ENCODE data around the gene ICAM1. TPM values are rescaled to one million over a fixed set of nuclear protein-coding genes. Genes with fewer than 3 reads are reported as not detected.

Gene ICAM1
- total and polyA plus RNA-seq, 2 of the 13 experiments (the other 11 are each of a cell fraction or from before 2014, with no cell fraction given) = 37.9 to 98.4 TPM

DNA sequence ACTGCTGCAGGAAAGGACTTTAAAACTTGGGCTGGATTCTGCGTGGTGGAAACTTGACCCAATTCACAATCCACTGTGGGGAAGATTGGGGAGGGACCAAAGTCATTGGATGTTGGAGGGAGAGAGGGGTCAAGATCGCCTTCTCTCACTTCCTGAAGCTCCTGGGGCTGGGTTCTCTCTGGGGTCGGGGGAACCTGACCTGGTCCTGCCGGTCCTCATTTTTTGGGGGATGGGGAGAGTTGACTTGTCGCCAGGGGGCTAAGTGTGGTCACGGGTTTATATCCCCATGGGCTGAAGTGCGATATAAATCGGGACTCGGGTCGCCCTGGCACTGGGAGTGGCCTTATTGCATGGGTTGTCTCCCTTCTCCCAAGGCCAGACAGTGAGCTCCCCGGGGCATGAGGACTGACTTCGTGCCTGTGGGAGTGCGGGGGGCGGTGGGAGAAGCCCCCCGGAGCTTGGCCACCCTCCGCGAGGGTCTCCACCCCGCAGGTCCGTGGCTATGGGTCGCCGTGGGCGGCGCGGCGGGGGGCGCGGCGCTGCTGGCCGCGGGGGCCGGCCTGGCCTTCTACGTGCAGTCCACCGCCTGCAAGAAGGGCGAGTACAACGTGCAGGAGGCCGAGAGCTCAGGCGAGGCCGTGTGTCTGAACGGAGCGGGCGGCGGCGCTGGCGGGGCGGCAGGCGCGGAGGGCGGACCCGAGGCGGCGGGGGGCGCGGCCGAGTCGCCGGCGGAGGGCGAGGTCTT, 25.1 kb downstream of the ICAM1 start (continued):
- TF ChIP-seq ZNF749 (CRISPR knock-in tag; IDR thresholded peaks at IDR 0.05; ENCODE audit: borderline replicate concordance) (0 out of 2 replicates have a peak, but pooled peaks have one; percentile 76), HNRNPLL (IDR thresholded peaks at IDR 0.05; ENCODE audit: low read depth, low read length, poor library complexity, severe bottlenecking) (no peak), ZNF788 (CRISPR knock-in tag; IDR thresholded peaks at IDR 0.05; ENCODE audit: borderline replicate concordance) (no peak), ZNF326 (CRISPR knock-in tag; IDR thresholded peaks at IDR 0.05; ENCODE audit: borderline replicate concordance) (no peak), HES4 (CRISPR knock-in tag; IDR thresholded peaks at IDR 0.05; ENCODE audit: borderline replicate concordance) (peak; percentile 80; the same call in 1 of the 2 replicates), JUNB (CRISPR knock-in tag; IDR thresholded peaks at IDR 0.05; ENCODE audit: borderline replicate concordance) (peak; percentile 33; the same call in 1 of the 2 replicates), RARG (CRISPR knock-in tag; IDR thresholded peaks at IDR 0.05; ENCODE audit: low read depth) (no peak), ZNF841 (CRISPR knock-in tag; IDR thresholded peaks at IDR 0.05; ENCODE audit: borderline replicate concordance) (peak; percentile 85; the same call in 1 of the 2 replicates), ZSCAN25 (CRISPR knock-in tag; IDR thresholded peaks at IDR 0.05) (no peak), CCAR2 (optimal IDR thresholded peaks at IDR 0.05; ENCODE audit: low read depth, low read length) (no peak), ZNF350 (CRISPR knock-in tag; IDR thresholded peaks at IDR 0.05; ENCODE audit: borderline replicate concordance, low read depth) (no peak), ZNF660 (CRISPR knock-in tag; IDR thresholded peaks at IDR 0.05; ENCODE audit: borderline replicate concordance, low read depth) (no peak), ZNF772 (CRISPR knock-in tag; IDR thresholded peaks at IDR 0.05) (no peak), ZNF317 (CRISPR knock-in tag; IDR thresholded peaks at IDR 0.05) (no peak), ZNF260 (CRISPR knock-in tag; IDR thresholded peaks at IDR 0.05; ENCODE audit: borderline replicate concordance, low read depth) (no peak)
- TF ChIP-seq, protein P1, sequence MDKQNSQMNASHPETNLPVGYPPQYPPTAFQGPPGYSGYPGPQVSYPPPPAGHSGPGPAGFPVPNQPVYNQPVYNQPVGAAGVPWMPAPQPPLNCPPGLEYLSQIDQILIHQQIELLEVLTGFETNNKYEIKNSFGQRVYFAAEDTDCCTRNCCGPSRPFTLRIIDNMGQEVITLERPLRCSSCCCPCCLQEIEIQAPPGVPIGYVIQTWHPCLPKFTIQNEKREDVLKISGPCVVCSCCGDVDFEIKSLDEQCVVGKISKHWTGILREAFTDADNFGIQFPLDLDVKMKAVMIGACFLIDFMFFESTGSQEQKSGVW (CRISPR knock-in tag; IDR thresholded peaks at IDR 0.05; ENCODE audit: borderline replicate concordance) = no peak
- TF ChIP-seq, protein P2, sequence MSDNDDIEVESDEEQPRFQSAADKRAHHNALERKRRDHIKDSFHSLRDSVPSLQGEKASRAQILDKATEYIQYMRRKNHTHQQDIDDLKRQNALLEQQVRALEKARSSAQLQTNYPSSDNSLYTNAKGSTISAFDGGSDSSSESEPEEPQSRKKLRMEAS (IDR thresholded peaks at IDR 0.05) = peak; percentile 94
- TF ChIP-seq, protein P3, sequence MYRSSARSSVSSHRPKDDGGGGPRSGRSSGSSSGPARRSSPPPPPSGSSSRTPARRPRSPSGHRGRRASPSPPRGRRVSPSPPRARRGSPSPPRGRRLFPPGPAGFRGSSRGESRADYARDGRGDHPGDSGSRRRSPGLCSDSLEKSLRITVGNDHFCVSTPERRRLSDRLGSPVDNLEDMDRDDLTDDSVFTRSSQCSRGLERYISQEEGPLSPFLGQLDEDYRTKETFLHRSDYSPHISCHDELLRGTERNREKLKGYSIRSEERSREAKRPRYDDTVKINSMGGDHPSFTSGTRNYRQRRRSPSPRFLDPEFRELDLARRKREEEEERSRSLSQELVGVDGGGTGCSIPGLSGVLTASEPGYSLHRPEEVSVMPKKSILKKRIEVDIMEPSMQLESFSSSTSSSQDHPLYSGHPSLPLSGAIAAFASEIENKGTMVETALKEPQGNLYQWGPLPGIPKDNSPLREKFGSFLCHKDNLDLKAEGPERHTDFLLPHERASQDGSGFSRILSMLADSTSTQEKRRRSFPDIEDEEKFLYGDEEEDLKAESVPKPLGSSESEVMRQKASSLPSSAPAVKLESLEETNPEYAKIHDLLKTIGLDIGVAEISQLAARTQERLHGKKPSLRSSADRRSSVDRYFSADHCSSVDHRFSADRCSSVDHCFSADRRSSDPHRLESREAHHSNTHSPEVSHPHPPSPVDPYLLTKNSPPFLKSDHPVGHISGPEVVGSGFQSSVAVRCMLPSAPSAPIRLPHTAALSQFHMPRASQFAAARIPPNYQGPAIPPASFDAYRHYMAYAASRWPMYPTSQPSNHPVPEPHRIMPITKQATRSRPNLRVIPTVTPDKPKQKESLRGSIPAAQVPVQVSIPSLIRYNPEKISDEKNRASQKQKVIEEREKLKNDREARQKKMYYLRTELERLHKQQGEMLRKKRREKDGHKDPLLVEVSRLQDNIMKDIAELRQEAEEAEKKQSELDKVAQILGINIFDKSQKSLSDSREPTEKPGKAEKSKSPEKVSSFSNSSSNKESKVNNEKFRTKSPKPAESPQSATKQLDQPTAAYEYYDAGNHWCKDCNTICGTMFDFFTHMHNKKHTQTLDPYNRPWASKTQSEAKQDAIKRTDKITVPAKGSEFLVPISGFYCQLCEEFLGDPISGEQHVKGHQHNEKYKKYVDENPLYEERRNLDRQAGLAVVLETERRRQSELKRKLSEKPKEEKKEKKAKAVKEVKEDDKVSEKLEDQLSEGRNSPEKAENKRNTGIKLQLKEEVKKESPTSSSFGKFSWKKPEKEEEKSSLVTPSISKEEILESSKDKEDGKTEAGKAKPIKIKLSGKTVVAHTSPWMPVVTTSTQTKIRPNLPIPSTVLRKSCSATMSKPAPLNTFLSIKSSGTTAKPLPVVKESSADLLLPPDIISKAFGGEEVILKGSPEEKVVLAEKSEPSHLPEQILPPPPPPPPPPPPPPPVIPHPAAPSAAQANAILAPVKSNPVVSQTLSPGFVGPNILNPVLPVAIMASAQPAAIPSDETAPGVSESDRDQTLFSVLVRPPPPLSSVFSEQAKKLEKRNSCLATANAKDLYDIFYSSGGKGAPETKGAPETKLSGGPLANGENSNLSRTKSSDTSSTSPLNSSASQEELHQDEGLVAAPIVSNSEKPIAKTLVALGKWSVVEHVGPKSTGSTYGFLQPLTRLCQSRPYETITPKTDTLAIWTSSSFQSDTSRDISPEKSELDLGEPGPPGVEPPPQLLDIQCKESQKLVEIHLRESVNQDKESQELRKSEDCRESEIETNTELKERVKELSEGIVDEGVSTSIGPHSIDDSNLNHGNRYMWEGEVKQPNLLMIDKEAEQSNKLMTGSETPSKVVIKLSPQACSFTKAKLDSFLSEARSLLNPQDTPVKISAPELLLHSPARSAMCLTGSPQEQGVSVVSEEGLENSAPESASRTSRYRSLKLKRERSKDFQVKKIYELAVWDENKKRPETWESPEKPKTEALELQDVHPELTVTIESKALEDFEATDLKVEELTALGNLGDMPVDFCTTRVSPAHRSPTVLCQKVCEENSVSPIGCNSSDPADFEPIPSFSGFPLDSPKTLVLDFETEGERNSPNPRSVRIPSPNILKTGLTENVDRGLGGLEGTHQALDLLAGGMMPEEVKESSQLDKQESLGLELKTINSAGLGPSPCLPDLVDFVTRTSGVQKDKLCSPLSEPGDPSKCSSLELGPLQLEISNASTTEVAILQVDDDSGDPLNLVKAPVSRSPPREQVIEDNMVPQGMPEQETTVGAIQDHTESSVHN (CRISPR knock-in tag; IDR thresholded peaks at IDR 0.05) = no peak

Measured in HepG2 (cell line).